HepG2 (cell line): Measurements from ENCODE around the gene ANO4. TPM values are rescaled to one million over a fixed set of nuclear protein-coding genes. Genes with fewer than 3 reads are reported as not detected.

Experiments used
- BHLHE40 ChIP-seq: IDR thresholded peaks from 2 replicates; pipeline ENCODE4 v1.6.1; 2011; ENCODE audit warnings: low read length, improper control_type of control experiment
- DMAP1 ChIP-seq: IDR thresholded peaks from 2 replicates; pipeline ENCODE4 v1.6.1; 2016
- DMTF1 ChIP-seq: sonication (generic); formaldehyde crosslinking; IDR thresholded peaks from 2 replicates; pipeline ENCODE4 v1.4.0; 2020; ENCODE audit warnings: mild to moderate bottlenecking, missing genetic modification reagents
- EZH2 ChIP-seq: conservative IDR thresholded peaks from 2 replicates; pipeline ENCODE4 v1.6.1; 2012; ENCODE audit warnings: mild to moderate bottlenecking, low read depth, low read length, moderate library complexity
- GMEB2 ChIP-seq: IDR thresholded peaks from 2 replicates; pipeline ENCODE4 v1.6.1; 2016; ENCODE audit warnings: missing biosample characterization, missing genetic modification reagents, low read depth
- MATR3 ChIP-seq: sonication (generic); formaldehyde crosslinking; IDR thresholded peaks from 2 replicates; pipeline ENCODE4 v1.4.0; 2020; ENCODE audit warnings: missing genetic modification reagents
- NFKB2 ChIP-seq: sonication (generic); formaldehyde crosslinking; IDR thresholded peaks from 2 replicates; pipeline ENCODE4 v1.4.0; 2020; ENCODE audit warnings: missing genetic modification reagents, borderline replicate concordance
- THAP11 ChIP-seq: IDR thresholded peaks from 2 replicates; pipeline ENCODE4 v1.6.1; 2016; ENCODE audit warnings: missing biosample characterization, missing genetic modification reagents
- USF2 ChIP-seq, 2 experiments: sonication (generic) in 1 of 2; formaldehyde crosslinking in 1 of 2; IDR thresholded peaks; 2 replicates each; pipeline versions ENCODE4 v1.5.1 to v1.6.1; 2011 to 2020; ENCODE audit warnings: borderline replicate concordance in 1 of 2, low read depth in 1 of 2, low read length in 1 of 2, mild to moderate bottlenecking in 1 of 2, missing genetic modification reagents in 1 of 2, moderate library complexity in 1 of 2
- ZBTB7A ChIP-seq: sonication (generic); formaldehyde crosslinking; IDR thresholded peaks from 2 replicates; pipeline ENCODE4 v1.8.0; 2022; ENCODE audit warnings: mild to moderate bottlenecking, missing genetic modification reagents
- ZFP90 ChIP-seq: sonication (generic); formaldehyde crosslinking; IDR thresholded peaks from 2 replicates; pipeline ENCODE4 v1.8.0; 2022; ENCODE audit warnings: missing genetic modification reagents, mild to moderate bottlenecking, inconsistent platforms, borderline replicate concordance
- ZNF253 ChIP-seq: sonication (generic); formaldehyde crosslinking; IDR thresholded peaks from 2 replicates; pipeline ENCODE4 v1.8.0; 2022; ENCODE audit warnings: mild to moderate bottlenecking, missing genetic modification reagents, borderline replicate concordance
- ZNF510 ChIP-seq: sonication (generic); formaldehyde crosslinking; IDR thresholded peaks from 2 replicates; pipeline ENCODE4 v1.4.0; 2020; ENCODE audit warnings: low read depth, mild to moderate bottlenecking, missing genetic modification reagents
- ZNF761 ChIP-seq: sonication (generic); formaldehyde crosslinking; conservative IDR thresholded peaks from 2 replicates; pipeline ENCODE4 v1.4.0; 2020; ENCODE audit warnings: mild to moderate bottlenecking, missing genetic modification reagents
- ZNF782 ChIP-seq: sonication (generic); formaldehyde crosslinking; IDR thresholded peaks from 2 replicates; pipeline ENCODE4 v1.4.0; 2020; ENCODE audit warnings: missing genetic modification reagents, mild to moderate bottlenecking, borderline replicate concordance
- ZNF800 ChIP-seq: sonication (generic); formaldehyde crosslinking; IDR thresholded peaks from 2 replicates; pipeline ENCODE4 v1.4.0; 2020; ENCODE audit warnings: missing genetic modification reagents
- ZXDC ChIP-seq: sonication (generic); formaldehyde crosslinking; IDR thresholded peaks from 2 replicates; pipeline ENCODE4 v1.5.0; 2020; ENCODE audit warnings: mild to moderate bottlenecking, missing genetic modification reagents
- polyA plus RNA-seq, 8 experiments: library from polyadenylated mRNA; depleted of rRNA in 3 of 8; stranded (reverse) in 7 of 8; unstranded in 1 of 8; fragments of >200 nt; fragmentation: Illumina TruSeq in 4 of 8; extraction: Trizol in 4 of 8; gene quantifications; 2 replicates each; pipeline versions ENCODE4 v1.2.1 to v1.2.3, GENCODE V29; 2011 to 2016; ENCODE audit warnings: low read depth in 4 of 8, missing spikeins in 1 of 8, mixed read lengths in 1 of 8; ENCODE audit not compliant: insufficient read depth in 1 of 8
- total RNA-seq, 5 experiments: library from RNA; depleted of rRNA; stranded (reverse); fragments of >200 nt; fragmentation: Illumina TruSeq; extraction: Trizol; gene quantifications; 2 replicates each; pipeline ENCODE4 v1.2.3, GENCODE V29; 2016; ENCODE audit warnings: low read depth in 1 of 5

The ANO4 gene
- total and polyA plus RNA-seq, 2 of the 13 experiments (the other 11 are each of a cell fraction or from before 2014, with no cell fraction given): not detected

- TF ChIP-seq ZXDC (CRISPR knock-in tag) (no peak), ZBTB7A (CRISPR knock-in tag) (no peak), MATR3 (no peak), THAP11 (CRISPR knock-in tag) (no peak), EZH2 (no peak), USF2 (IDR thresholded peaks at IDR 0.05; ENCODE audit: low read depth, low read length) (no peak), USF2 (CRISPR knock-in tag; IDR thresholded peaks at IDR 0.05; ENCODE audit: borderline replicate concordance) (no peak), DMAP1 (CRISPR knock-in tag) (no peak), ZNF510 (CRISPR knock-in tag) (no peak), DMTF1 (CRISPR knock-in tag) (no peak), ZNF782 (CRISPR knock-in tag) (no peak), ZFP90 (CRISPR knock-in tag) (no peak), ZNF253 (CRISPR knock-in tag) (no peak), NFKB2 (CRISPR knock-in tag) (no peak), BHLHE40 (no peak), ZNF800 (CRISPR knock-in tag) (no peak), ZNF761 (CRISPR knock-in tag) (no peak), GMEB2 (CRISPR knock-in tag) (no peak)
Measured at GRCh38 chr12:101002696-101003419, 208.3 kb downstream of the ANO4 start (continued).
